Prostate gland (tissue), 2 donors: Measurements from ENCODE around the gene DCC.

Source experiments
- CTCF ChIP-seq, 4 experiments: fragments of 200-600 bp in 2 of 4; fragments of 450-650 bp in 2 of 4; sonication (generic) in 2 of 4; IDR thresholded peaks; 1 replicate in 3 of 4; 2 replicates in 1 of 4; pipeline ENCODE4 v1.5.1; 2016 to 2019; ENCODE audit warnings: antibody characterized with exemption in 4 of 4, mild to moderate bottlenecking in 2 of 4, moderate library complexity in 2 of 4
- POLR2A ChIP-seq: fragments of 450-650 bp; IDR thresholded peaks from one replicate; pipeline ENCODE4 v1.6.1; 2016; ENCODE audit warnings: antibody characterized with exemption, mild to moderate bottlenecking
- POLR2AphosphoS5 ChIP-seq: sonication (generic); formaldehyde crosslinking; IDR thresholded peaks from one replicate; pipeline ENCODE4 v1.6.1; 2017; ENCODE audit warnings: antibody characterized with exemption

- TF ChIP-seq CTCF (IDR thresholded peaks at IDR 0.05) (no peak), POLR2A (no peak), POLR2AphosphoS5 (no peak)
These were observed 13.6 kb downstream of the DCC start for GRCh38 chr18:52353589-52353988.
